ENCODE measurements around the gene PRKD1. TPM values are rescaled to one million over a fixed set of nuclear protein-coding genes. Genes with fewer than 3 reads are reported as not detected.

The PRKD1 gene
- total and polyA plus RNA-seq, 2 of the 13 experiments (the other 11 are each of a cell fraction or from before 2014, with no cell fraction given): 0.22 to 1.3 TPM

DNA sequence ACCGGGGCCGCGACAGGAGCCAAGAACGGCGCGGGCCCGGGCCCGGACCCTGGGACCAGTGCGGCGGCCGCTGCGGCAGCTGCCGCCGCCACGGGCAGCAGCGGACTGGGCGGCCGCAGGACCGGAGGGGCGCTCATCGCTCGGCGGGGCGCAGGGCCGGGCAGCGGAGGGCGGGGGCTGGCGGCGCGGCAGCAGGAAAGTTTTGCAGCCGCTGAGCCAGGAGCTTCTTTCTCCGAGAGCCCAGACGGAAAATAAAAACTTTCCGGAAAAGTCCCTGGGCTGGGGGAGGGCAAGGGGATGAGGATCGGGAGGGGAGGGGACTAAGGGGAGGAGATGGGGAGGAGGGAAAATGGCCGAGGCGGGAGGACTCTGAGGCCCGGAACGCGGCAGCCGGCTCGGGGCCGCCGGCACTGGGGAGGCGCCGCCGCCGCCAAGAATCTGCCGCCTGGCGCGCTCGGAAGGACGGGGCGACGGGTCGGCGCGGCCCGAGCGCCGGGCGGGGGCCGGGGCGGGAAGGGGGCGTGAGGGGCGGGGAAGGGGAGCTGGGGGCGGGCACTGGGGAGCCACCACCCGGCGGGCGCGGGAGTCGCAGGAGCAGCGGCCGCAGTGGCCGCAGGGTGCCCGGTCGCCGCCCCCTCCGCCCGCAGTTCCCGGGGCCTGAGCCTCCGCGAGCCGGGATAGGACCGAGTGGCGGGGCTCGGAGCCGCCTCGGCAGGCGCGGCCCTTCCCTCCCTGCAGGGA lies at the start of gene PRKD1 (continued):
- TF ChIP-seq SRSF4 (IDR thresholded peaks at IDR 0.05; ENCODE audit: low read depth, low read length, poor library complexity, severe bottlenecking): no peak
- TF ChIP-seq SMARCC2 (IDR thresholded peaks at IDR 0.05): no peak
- TF ChIP-seq ZFX (CRISPR knock-in tag; IDR thresholded peaks at IDR 0.05; ENCODE audit: low read depth): 0 out of 2 replicates have a peak, but pooled peaks have one; percentile 9
- peak; percentile 0 for TF ChIP-seq SKI (IDR thresholded peaks at IDR 0.05; ENCODE audit: partially characterized antibody)
- no peak for TF ChIP-seq ZNF768 (CRISPR knock-in tag; IDR thresholded peaks at IDR 0.05)
- TF ChIP-seq, protein P1, sequence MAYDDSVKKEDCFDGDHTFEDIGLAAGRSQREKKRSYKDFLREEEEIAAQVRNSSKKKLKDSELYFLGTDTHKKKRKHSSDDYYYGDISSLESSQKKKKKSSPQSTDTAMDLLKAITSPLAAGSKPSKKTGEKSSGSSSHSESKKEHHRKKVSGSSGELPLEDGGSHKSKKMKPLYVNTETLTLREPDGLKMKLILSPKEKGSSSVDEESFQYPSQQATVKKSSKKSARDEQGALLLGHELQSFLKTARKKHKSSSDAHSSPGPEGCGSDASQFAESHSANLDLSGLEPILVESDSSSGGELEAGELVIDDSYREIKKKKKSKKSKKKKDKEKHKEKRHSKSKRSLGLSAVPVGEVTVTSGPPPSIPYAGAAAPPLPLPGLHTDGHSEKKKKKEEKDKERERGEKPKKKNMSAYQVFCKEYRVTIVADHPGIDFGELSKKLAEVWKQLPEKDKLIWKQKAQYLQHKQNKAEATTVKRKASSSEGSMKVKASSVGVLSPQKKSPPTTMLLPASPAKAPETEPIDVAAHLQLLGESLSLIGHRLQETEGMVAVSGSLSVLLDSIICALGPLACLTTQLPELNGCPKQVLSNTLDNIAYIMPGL (CRISPR knock-in tag; IDR thresholded peaks at IDR 0.05; ENCODE audit: borderline replicate concordance in 1 of 2, low read depth in 1 of 2): peak in 1 of 2 experiments; percentile 31; a peak in 1 of 4 replicates
- no peak for TF ChIP-seq ATF6 (CRISPR knock-in tag; conservative IDR thresholded peaks at IDR 0.05)
- no peak for TF ChIP-seq NCOA2 (CRISPR knock-in tag; IDR thresholded peaks at IDR 0.05)
- TF ChIP-seq ZNF782 (CRISPR knock-in tag; IDR thresholded peaks at IDR 0.05; ENCODE audit: borderline replicate concordance): 0 out of 2 replicates have a peak, but pooled peaks have one; percentile 46
- TF ChIP-seq, protein P2, sequence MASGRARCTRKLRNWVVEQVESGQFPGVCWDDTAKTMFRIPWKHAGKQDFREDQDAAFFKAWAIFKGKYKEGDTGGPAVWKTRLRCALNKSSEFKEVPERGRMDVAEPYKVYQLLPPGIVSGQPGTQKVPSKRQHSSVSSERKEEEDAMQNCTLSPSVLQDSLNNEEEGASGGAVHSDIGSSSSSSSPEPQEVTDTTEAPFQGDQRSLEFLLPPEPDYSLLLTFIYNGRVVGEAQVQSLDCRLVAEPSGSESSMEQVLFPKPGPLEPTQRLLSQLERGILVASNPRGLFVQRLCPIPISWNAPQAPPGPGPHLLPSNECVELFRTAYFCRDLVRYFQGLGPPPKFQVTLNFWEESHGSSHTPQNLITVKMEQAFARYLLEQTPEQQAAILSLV (CRISPR knock-in tag; IDR thresholded peaks at IDR 0.05; ENCODE audit: borderline replicate concordance): 0 out of 2 replicates have a peak, but pooled peaks have one; percentile 21
- peak; percentile 49; the same call in 1 of the 2 replicates for TF ChIP-seq SAFB2 (CRISPR knock-in tag; IDR thresholded peaks at IDR 0.05; ENCODE audit: borderline replicate concordance, low read depth)
- no peak for TF ChIP-seq RFX3 (CRISPR knock-in tag; IDR thresholded peaks at IDR 0.05)
- TF ChIP-seq, protein P3, sequence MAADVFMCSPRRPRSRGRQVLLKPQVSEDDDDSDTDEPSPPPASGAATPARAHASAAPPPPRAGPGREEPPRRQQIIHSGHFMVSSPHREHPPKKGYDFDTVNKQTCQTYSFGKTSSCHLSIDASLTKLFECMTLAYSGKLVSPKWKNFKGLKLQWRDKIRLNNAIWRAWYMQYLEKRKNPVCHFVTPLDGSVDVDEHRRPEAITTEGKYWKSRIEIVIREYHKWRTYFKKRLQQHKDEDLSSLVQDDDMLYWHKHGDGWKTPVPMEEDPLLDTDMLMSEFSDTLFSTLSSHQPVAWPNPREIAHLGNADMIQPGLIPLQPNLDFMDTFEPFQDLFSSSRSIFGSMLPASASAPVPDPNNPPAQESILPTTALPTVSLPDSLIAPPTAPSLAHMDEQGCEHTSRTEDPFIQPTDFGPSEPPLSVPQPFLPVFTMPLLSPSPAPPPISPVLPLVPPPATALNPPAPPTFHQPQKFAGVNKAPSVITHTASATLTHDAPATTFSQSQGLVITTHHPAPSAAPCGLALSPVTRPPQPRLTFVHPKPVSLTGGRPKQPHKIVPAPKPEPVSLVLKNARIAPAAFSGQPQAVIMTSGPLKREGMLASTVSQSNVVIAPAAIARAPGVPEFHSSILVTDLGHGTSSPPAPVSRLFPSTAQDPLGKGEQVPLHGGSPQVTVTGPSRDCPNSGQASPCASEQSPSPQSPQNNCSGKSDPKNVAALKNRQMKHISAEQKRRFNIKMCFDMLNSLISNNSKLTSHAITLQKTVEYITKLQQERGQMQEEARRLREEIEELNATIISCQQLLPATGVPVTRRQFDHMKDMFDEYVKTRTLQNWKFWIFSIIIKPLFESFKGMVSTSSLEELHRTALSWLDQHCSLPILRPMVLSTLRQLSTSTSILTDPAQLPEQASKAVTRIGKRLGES (CRISPR knock-in tag; IDR thresholded peaks at IDR 0.05; ENCODE audit: borderline replicate concordance): no peak
- no peak for TF ChIP-seq MED1 (CRISPR knock-in tag; IDR thresholded peaks at IDR 0.05)
- TF ChIP-seq, protein P4, sequence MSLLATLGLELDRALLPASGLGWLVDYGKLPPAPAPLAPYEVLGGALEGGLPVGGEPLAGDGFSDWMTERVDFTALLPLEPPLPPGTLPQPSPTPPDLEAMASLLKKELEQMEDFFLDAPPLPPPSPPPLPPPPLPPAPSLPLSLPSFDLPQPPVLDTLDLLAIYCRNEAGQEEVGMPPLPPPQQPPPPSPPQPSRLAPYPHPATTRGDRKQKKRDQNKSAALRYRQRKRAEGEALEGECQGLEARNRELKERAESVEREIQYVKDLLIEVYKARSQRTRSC (CRISPR knock-in tag; IDR thresholded peaks at IDR 0.05; ENCODE audit: low read depth): no peak
- TF ChIP-seq, protein P5, sequence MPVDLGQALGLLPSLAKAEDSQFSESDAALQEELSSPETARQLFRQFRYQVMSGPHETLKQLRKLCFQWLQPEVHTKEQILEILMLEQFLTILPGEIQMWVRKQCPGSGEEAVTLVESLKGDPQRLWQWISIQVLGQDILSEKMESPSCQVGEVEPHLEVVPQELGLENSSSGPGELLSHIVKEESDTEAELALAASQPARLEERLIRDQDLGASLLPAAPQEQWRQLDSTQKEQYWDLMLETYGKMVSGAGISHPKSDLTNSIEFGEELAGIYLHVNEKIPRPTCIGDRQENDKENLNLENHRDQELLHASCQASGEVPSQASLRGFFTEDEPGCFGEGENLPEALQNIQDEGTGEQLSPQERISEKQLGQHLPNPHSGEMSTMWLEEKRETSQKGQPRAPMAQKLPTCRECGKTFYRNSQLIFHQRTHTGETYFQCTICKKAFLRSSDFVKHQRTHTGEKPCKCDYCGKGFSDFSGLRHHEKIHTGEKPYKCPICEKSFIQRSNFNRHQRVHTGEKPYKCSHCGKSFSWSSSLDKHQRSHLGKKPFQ (CRISPR knock-in tag; IDR thresholded peaks at IDR 0.05; ENCODE audit: insufficient replicate concordance): no peak
- peak; percentile 41 for TF ChIP-seq ASH2L (IDR thresholded peaks at IDR 0.05; ENCODE audit: insufficient read length, low read depth, low read length)

Measured in HepG2 (cell line).